Measurements from ENCODE around the gene BTNL3.

BTNL3 gene

DNA sequence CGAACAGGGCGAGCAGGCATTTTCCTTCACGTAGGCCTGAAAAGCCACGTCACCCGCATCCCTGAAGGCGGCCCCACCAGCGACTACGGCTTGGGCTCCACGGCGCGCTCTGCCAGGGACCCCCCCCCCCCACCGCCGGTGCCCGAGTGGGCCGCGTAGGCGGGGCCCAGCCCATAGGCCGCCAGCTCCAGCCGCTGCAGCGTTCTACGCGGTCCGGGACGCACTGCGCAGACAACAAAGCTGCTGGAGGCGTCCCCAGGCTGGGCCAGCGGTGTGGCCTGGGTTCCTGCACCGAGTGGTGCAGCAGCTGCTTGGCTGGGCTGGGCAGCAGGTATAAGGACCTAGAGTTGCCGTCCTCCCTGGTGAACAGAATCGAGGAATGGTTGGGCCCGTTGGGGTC is 18.3 kb upstream of the BTNL3 start:
- Histone ChIP-seq H3K9me3 (no peaks in the 10 kb centered on the region), H3K4me1 (ENCODE audit: control insufficient read depth in 1 of 2, insufficient read depth in 1 of 2, low read depth in 1 of 2, low read length in 1 of 2) (peaks cover 0 to 1% of the 10 kb centered on the region in 2 experiments), H3K27ac (no peak overlapping the region), H3K27me3 (no peaks in the 10 kb centered on the region), H3K36me3 (no peaks in the 10 kb centered on the region), H3K4me3 (ENCODE audit: low read depth in 1 of 2, low read length in 1 of 2) (no peak overlapping the region)
- TF ChIP-seq, protein P1, sequence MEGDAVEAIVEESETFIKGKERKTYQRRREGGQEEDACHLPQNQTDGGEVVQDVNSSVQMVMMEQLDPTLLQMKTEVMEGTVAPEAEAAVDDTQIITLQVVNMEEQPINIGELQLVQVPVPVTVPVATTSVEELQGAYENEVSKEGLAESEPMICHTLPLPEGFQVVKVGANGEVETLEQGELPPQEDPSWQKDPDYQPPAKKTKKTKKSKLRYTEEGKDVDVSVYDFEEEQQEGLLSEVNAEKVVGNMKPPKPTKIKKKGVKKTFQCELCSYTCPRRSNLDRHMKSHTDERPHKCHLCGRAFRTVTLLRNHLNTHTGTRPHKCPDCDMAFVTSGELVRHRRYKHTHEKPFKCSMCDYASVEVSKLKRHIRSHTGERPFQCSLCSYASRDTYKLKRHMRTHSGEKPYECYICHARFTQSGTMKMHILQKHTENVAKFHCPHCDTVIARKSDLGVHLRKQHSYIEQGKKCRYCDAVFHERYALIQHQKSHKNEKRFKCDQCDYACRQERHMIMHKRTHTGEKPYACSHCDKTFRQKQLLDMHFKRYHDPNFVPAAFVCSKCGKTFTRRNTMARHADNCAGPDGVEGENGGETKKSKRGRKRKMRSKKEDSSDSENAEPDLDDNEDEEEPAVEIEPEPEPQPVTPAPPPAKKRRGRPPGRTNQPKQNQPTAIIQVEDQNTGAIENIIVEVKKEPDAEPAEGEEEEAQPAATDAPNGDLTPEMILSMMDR (IDR thresholded peaks at IDR 0.05): no peak

DNA sequence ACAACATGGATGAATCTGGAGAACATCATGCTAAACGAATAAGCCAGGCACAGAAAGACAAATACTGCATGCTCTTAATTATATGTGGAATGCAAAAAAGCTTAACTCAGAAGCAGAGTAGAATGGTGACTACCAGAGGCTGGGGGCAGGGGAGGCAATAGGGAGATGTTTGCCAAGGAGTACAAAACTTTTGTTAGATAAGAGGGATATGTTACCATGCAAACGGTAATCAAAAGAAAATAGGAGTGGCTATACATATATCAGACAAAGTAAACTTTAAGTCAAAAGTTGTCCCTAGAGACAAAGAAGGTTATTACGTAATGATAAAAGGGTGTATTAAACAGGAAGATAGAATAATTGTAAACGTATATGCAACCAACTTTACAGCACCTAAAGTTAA is 17.8 kb upstream of the BTNL3 start:
- no peak overlapping the region for H3K4me3 ChIP-seq (ENCODE audit: low read depth in 1 of 2, low read length in 1 of 2)
- H3K4me1 ChIP-seq (ENCODE audit: control insufficient read depth in 1 of 2, insufficient read depth in 1 of 2, low read depth in 1 of 2, low read length in 1 of 2): peaks cover 0 to 5% of the 10 kb centered on the region in 2 experiments
- TF ChIP-seq, protein P1 (IDR thresholded peaks at IDR 0.05): no peak
- H3K27me3 ChIP-seq: no peaks in the 10 kb centered on the region
- no peaks in the 10 kb centered on the region for H3K9me3 ChIP-seq
- no peaks in the 10 kb centered on the region for H3K36me3 ChIP-seq
- H3K27ac ChIP-seq: no peak overlapping the region

DNA sequence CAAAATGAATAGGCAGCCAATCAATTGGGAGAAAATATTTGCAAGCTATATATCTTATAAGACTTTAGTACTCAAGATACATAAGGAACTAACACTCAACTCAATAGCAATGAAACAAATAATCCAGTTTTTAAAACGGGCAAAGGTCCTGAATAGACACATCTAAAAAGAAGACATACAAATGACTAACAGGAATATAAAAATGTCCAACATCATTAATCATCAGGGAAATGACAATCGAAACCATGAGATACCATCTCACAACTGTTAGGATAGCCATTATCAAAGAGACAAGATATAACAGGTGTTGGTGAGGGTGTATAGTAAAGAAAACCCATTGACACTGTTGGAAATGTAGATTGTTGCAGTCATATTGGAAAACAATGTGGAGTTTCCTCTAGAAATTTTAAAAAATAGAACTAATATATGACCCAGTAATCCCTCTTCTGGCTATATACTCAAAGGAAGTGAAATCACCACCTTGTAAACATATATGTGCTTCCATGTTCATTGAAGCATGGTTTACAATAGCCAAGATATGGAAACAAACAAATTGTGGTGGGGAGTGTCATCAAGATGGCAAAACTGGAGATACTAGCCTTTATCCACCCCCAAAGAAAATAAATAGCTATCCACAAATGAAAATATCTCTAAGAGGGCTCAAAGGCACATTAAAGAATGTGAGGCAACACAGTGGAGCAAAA is 13.9 kb upstream of the BTNL3 start:
- TF ChIP-seq, protein P1 (IDR thresholded peaks at IDR 0.05): no peak
- no peaks in the 10 kb centered on the region for H3K27me3 ChIP-seq
- no peaks in the 10 kb centered on the region for H3K9me3 ChIP-seq
- no peak overlapping the region for H3K27ac ChIP-seq
- no peak overlapping the region for H3K4me3 ChIP-seq (ENCODE audit: low read depth in 1 of 2, low read length in 1 of 2)
- no peaks in the 10 kb centered on the region for H3K36me3 ChIP-seq
- H3K4me1 ChIP-seq (ENCODE audit: control insufficient read depth in 1 of 2, insufficient read depth in 1 of 2, low read depth in 1 of 2, low read length in 1 of 2): peaks cover 0 to 5% of the 10 kb centered on the region in 2 experiments

DNA sequence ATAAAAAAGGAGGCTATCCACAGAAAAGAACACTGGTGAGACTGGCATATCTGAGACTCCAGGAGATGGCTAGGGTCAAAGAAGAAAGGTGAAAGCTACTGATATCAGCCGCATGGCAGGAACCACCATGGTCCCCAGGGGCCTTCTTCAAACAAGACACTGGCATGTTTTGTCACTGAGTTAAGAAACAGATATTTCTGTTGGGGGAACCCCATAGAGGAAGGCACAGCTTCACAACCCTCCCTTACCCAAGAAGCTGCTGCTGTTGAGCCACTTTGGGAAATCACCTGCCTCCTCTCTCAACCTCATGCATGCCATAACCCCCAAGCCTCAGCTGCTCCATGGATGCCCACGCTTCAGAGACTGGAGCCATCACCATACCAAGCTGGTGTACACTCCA is 13.3 kb upstream of the BTNL3 start:
- TF ChIP-seq, protein P1 (IDR thresholded peaks at IDR 0.05): no peak
- Histone ChIP-seq H3K4me1 (ENCODE audit: control insufficient read depth in 1 of 2, insufficient read depth in 1 of 2, low read depth in 1 of 2, low read length in 1 of 2) (peaks cover 0 to 5% of the 10 kb centered on the region in 2 experiments), H3K36me3 (no peaks in the 10 kb centered on the region), H3K9me3 (no peaks in the 10 kb centered on the region), H3K27me3 (no peaks in the 10 kb centered on the region), H3K27ac (no peak overlapping the region), H3K4me3 (ENCODE audit: low read depth in 1 of 2, low read length in 1 of 2) (no peak overlapping the region)

DNA sequence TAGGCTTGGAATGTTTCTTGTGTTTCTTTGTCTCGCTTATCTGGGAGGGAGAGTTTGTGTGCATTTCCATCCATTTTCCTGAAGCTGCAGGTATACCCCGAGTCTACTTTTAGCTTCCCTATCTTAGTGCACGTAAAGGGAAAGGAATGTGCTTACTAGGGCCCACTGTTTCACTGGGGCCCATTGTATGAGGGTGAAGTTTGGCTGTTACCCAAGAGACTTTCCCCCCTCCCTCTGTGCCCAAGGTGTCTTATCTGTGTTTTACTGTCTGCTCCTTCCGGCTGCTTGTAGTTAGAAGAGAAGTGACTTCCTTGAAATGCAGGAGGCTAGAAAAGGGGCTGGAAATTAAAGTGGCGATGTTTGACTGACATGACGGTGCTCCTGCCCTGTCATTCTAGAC is 12.1 kb upstream of the BTNL3 start:
- Histone ChIP-seq H3K36me3 (no peaks in the 10 kb centered on the region), H3K9me3 (no peaks in the 10 kb centered on the region), H3K27ac (no peak overlapping the region), H3K27me3 (no peaks in the 10 kb centered on the region), H3K4me3 (ENCODE audit: low read depth in 1 of 2, low read length in 1 of 2) (no peak overlapping the region), H3K4me1 (ENCODE audit: control insufficient read depth in 1 of 2, insufficient read depth in 1 of 2, low read depth in 1 of 2, low read length in 1 of 2) (peaks cover 0 to 5% of the 10 kb centered on the region in 2 experiments)
- TF ChIP-seq, protein P1 (IDR thresholded peaks at IDR 0.05): no peak
